Astrocyte of the cerebellum (primary cell): Measurements from ENCODE around the gene DPH3.

Source experiments
- DNase-seq: peaks from one replicate; pipeline ENCODE4 v3.0.0-alpha.2; 2011; ENCODE audit warnings: low read depth
- H3K4me3 ChIP-seq: 2 replicates; pipeline ENCODE4 v1.5.1; 2011; ENCODE audit warnings: mild to moderate bottlenecking, low read depth, low read length, moderate library complexity
- CTCF ChIP-seq: IDR thresholded peaks from 2 replicates; pipeline ENCODE4 v1.5.1; 2012; ENCODE audit warnings: low read length, low read depth, moderate library complexity, mild to moderate bottlenecking; ENCODE audit errors: missing control alignments
- in situ Hi-C: cut with HindIII; loops from 2 replicates; pipeline ENCODE4 v1.10.0; 2017; ENCODE audit warnings: low sequenced_read_pairs

DPH3 gene

GRCh38 chr3:16294844-16295243 lies 30.1 kb upstream of the DPH3 start:
- no peak overlapping the region for H3K4me3 ChIP-seq
- in situ Hi-C loops: loop anchor here (5.0 kb wide), 1 partner anchor 257 kb away; no protein-coding TSS in a partner anchor
- DNase-seq: no peak
- no peak for TF ChIP-seq CTCF

GRCh38 chr3:16290827-16291196 lies 26.1 kb upstream of the DPH3 start:
- in situ Hi-C loops: loop anchor here (5.0 kb wide), 1 partner anchor 261 kb away; no protein-coding TSS in a partner anchor
- TF ChIP-seq CTCF: no peak
- H3K4me3 ChIP-seq: no peak overlapping the region
- DNase-seq: no peak

GRCh38 chr3:16290007-16290826 lies 25.5 kb upstream of the DPH3 start:
- H3K4me3 ChIP-seq: no peak overlapping the region
- DNase-seq: peak; percentile 40
- in situ Hi-C loops: loop anchor here (5.0 kb wide), 1 partner anchor 262 kb away; no protein-coding TSS in a partner anchor
- TF ChIP-seq CTCF: peak; percentile 74

- no peak overlapping the region for H3K4me3 ChIP-seq
- DNase-seq: no peak
- in situ Hi-C loops: no loop called here
- no peak for TF ChIP-seq CTCF
Measured at GRCh38 chr3:16289144-16289889, 24.6 kb upstream of the DPH3 start.

- TF ChIP-seq CTCF: no peak
- in situ Hi-C loops: no loop called here
- no peak overlapping the region for H3K4me3 ChIP-seq
- no peak for DNase-seq
Measured at GRCh38 chr3:16288664-16289063, 23.9 kb upstream of the DPH3 start.

- H3K4me3 ChIP-seq: no peak overlapping the region
- in situ Hi-C loops: no loop called here
- TF ChIP-seq CTCF: no peak
- DNase-seq: no peak
Measured at GRCh38 chr3:16286751-16287543, 22.2 kb upstream of the DPH3 start.
